ENCODE data around the gene RNASE8. TPM values are rescaled to one million over a fixed set of nuclear protein-coding genes. Genes with fewer than 3 reads are reported as not detected.

RNASE8 gene
- total RNA-seq, 1 experiment from 2014 or later = not detected

DNA sequence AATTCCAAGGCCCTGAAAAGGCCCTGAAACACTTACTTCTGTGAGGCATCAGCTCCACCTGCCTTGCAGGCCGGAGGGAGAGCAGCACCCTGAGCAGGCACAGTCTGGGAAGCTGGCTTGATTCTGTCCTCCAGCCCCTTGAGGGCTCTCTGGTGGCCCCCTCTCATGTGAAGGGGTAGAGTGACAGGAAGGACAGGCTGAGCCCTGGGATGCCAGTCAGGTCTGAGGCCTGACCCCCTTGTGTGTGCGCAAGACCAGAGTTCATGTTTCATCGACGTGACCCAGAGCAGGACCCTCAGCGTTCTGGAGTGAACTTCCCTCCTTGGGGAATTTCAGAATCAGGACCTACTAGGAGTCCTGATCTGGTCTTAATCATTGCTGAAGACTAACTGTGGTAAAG is 1.3 kb downstream of the RNASE8 start (continued):
- TF ChIP-seq, protein P1, sequence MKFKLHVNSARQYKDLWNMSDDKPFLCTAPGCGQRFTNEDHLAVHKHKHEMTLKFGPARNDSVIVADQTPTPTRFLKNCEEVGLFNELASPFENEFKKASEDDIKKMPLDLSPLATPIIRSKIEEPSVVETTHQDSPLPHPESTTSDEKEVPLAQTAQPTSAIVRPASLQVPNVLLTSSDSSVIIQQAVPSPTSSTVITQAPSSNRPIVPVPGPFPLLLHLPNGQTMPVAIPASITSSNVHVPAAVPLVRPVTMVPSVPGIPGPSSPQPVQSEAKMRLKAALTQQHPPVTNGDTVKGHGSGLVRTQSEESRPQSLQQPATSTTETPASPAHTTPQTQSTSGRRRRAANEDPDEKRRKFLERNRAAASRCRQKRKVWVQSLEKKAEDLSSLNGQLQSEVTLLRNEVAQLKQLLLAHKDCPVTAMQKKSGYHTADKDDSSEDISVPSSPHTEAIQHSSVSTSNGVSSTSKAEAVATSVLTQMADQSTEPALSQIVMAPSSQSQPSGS (CRISPR knock-in tag; IDR thresholded peaks at IDR 0.05; ENCODE audit: borderline replicate concordance, low read depth) = no peak
- no peak for TF ChIP-seq CREB1 (CRISPR knock-in tag; IDR thresholded peaks at IDR 0.05)
- TF ChIP-seq, protein P2, sequence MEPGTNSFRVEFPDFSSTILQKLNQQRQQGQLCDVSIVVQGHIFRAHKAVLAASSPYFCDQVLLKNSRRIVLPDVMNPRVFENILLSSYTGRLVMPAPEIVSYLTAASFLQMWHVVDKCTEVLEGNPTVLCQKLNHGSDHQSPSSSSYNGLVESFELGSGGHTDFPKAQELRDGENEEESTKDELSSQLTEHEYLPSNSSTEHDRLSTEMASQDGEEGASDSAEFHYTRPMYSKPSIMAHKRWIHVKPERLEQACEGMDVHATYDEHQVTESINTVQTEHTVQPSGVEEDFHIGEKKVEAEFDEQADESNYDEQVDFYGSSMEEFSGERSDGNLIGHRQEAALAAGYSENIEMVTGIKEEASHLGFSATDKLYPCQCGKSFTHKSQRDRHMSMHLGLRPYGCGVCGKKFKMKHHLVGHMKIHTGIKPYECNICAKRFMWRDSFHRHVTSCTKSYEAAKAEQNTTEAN (CRISPR knock-in tag; IDR thresholded peaks at IDR 0.05) = no peak

DNA sequence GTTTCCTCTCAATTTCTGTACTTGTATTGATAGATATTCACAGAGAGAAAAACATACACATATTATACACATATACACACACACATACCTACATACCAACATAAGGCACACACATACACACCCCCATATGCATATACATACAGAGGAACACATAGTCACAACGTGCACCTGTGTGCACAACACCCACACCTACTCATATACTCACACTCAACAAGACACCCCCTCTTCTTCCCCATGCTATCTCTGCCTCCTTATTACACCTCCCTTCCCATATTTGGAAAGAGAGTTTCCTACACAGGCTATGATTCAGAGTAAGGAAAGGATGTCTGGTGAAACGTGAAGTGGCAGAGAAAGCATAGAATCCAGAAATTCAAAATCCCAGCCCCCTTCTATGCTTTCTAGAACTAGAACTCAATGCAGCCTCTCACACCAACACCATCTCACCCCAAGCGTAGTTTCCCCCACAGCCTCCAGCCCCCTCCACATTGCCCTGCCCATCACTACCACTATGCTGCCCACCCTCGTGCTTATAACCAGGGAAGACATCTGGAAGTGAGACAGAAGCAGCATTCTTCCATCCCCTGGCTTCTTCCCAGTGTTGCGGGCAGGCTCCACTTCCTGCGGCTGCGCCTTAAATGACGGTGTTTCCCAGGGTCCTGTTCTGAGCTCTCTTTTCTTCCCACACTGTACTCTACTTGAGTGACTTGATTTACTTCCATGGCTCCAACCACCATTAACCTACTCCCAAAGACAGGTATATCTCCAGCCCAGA is 2.4 kb downstream of the RNASE8 start:
- H3K36me3 Mint-ChIP-seq = no peaks in the 10 kb centered on the region
- POLR2A ChIA-PET = no interaction called here
- no peak for ATAC-seq
- no peak for DNase-seq (ENCODE audit: low spot score)
- no peak overlapping the region for H3K27ac Mint-ChIP-seq
- H3K9me3 Mint-ChIP-seq = no peaks in the 10 kb centered on the region
- TF ChIP-seq, protein P3, sequence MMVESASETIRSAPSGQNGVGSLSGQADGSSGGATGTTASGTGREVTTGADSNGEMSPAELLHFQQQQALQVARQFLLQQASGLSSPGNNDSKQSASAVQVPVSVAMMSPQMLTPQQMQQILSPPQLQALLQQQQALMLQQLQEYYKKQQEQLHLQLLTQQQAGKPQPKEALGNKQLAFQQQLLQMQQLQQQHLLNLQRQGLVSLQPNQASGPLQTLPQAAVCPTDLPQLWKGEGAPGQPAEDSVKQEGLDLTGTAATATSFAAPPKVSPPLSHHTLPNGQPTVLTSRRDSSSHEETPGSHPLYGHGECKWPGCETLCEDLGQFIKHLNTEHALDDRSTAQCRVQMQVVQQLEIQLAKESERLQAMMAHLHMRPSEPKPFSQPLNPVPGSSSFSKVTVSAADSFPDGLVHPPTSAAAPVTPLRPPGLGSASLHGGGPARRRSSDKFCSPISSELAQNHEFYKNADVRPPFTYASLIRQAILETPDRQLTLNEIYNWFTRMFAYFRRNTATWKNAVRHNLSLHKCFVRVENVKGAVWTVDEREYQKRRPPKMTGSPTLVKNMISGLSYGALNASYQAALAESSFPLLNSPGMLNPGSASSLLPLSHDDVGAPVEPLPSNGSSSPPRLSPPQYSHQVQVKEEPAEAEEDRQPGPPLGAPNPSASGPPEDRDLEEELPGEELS (CRISPR knock-in tag; IDR thresholded peaks at IDR 0.05) = no peak
- TF ChIP-seq, protein P4, sequence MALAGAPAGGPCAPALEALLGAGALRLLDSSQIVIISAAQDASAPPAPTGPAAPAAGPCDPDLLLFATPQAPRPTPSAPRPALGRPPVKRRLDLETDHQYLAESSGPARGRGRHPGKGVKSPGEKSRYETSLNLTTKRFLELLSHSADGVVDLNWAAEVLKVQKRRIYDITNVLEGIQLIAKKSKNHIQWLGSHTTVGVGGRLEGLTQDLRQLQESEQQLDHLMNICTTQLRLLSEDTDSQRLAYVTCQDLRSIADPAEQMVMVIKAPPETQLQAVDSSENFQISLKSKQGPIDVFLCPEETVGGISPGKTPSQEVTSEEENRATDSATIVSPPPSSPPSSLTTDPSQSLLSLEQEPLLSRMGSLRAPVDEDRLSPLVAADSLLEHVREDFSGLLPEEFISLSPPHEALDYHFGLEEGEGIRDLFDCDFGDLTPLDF (CRISPR knock-in tag; IDR thresholded peaks at IDR 0.05) = no peak
- TF ChIP-seq, protein P5, sequence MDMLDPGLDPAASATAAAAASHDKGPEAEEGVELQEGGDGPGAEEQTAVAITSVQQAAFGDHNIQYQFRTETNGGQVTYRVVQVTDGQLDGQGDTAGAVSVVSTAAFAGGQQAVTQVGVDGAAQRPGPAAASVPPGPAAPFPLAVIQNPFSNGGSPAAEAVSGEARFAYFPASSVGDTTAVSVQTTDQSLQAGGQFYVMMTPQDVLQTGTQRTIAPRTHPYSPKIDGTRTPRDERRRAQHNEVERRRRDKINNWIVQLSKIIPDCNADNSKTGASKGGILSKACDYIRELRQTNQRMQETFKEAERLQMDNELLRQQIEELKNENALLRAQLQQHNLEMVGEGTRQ (CRISPR knock-in tag; IDR thresholded peaks at IDR 0.05) = no peak
- TF ChIP-seq, protein P6, sequence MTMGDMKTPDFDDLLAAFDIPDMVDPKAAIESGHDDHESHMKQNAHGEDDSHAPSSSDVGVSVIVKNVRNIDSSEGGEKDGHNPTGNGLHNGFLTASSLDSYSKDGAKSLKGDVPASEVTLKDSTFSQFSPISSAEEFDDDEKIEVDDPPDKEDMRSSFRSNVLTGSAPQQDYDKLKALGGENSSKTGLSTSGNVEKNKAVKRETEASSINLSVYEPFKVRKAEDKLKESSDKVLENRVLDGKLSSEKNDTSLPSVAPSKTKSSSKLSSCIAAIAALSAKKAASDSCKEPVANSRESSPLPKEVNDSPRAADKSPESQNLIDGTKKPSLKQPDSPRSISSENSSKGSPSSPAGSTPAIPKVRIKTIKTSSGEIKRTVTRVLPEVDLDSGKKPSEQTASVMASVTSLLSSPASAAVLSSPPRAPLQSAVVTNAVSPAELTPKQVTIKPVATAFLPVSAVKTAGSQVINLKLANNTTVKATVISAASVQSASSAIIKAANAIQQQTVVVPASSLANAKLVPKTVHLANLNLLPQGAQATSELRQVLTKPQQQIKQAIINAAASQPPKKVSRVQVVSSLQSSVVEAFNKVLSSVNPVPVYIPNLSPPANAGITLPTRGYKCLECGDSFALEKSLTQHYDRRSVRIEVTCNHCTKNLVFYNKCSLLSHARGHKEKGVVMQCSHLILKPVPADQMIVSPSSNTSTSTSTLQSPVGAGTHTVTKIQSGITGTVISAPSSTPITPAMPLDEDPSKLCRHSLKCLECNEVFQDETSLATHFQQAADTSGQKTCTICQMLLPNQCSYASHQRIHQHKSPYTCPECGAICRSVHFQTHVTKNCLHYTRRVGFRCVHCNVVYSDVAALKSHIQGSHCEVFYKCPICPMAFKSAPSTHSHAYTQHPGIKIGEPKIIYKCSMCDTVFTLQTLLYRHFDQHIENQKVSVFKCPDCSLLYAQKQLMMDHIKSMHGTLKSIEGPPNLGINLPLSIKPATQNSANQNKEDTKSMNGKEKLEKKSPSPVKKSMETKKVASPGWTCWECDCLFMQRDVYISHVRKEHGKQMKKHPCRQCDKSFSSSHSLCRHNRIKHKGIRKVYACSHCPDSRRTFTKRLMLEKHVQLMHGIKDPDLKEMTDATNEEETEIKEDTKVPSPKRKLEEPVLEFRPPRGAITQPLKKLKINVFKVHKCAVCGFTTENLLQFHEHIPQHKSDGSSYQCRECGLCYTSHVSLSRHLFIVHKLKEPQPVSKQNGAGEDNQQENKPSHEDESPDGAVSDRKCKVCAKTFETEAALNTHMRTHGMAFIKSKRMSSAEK (CRISPR knock-in tag; IDR thresholded peaks at IDR 0.05; ENCODE audit: borderline replicate concordance) = no peak
- no peak for TF ChIP-seq JUN (CRISPR knock-in tag; IDR thresholded peaks at IDR 0.05)
- TF ChIP-seq, protein P7, sequence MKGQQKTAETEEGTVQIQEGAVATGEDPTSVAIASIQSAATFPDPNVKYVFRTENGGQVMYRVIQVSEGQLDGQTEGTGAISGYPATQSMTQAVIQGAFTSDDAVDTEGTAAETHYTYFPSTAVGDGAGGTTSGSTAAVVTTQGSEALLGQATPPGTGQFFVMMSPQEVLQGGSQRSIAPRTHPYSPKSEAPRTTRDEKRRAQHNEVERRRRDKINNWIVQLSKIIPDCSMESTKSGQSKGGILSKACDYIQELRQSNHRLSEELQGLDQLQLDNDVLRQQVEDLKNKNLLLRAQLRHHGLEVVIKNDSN (CRISPR knock-in tag; IDR thresholded peaks at IDR 0.05) = no peak
- H3K4me3 Mint-ChIP-seq = no peak overlapping the region
- CTCF ChIA-PET = interaction anchor here (1.5 to 4.8 kb wide), 4 partner anchors 9 to 45 kb away, joined by 9 to 39 read pairs (median 16); no protein-coding TSS in a partner anchor
- H3K4me1 Mint-ChIP-seq = peaks cover 7% of the 10 kb centered on the region
- H3K27me3 Mint-ChIP-seq (ENCODE audit: low read depth) = no peaks in the 10 kb centered on the region

Data from WTC11 (cell line).